HEK293 (cell line): ENCODE results near the gene ZNF248.

Source experiments
- CTCF ChIA-PET: fragments of 350-600 bp; formaldehyde crosslinking; extraction: SDS; loops from one replicate; lab custom pipeline; 2021; ENCODE audit warnings: antibody characterized with exemption; lab: Yijun Ruan, JAX
- POLR2A ChIA-PET: fragments of 300-600 bp; formaldehyde crosslinking; extraction: SDS; loops from one replicate; lab custom pipeline; 2020; ENCODE audit warnings: antibody characterized with exemption, inconsistent platforms; lab: Yijun Ruan, JAX
- H3K27ac ChIP-seq: fragments of 200-500 bp; sonication (Bioruptor generic); 2 replicates; pipeline ENCODE4 v1.5.1; 2014; ENCODE audit warnings: low read depth, low read length, control low read depth, inconsistent platforms; ENCODE audit errors: extremely low read depth
- H3K36me3 ChIP-seq, 2 experiments: fragments of 200-500 bp in 1 of 2; sonication (Bioruptor generic) in 1 of 2; 1 replicate in 1 of 2; 2 replicates in 1 of 2; pipeline ENCODE4 v1.5.1; 2014 to 2017; ENCODE audit warnings: inconsistent platforms in 2 of 2, low read length in 2 of 2; ENCODE audit not compliant: control insufficient read depth in 2 of 2, insufficient read depth in 1 of 2
- H3K4me1 ChIP-seq: fragments of 200-500 bp; sonication (Bioruptor generic); 2 replicates; pipeline ENCODE4 v1.5.1; 2014; ENCODE audit warnings: mild to moderate bottlenecking, low read length, inconsistent platforms; ENCODE audit not compliant: control insufficient read depth, insufficient read depth
- H3K4me3 ChIP-seq: 2 replicates; pipeline ENCODE4 v1.5.1; 2011; ENCODE audit warnings: low read depth, mild to moderate bottlenecking, control low read depth, low read length, moderate library complexity
- H3K9me3 ChIP-seq: fragments of 200-500 bp; sonication (Bioruptor generic); 2 replicates; pipeline ENCODE4 v1.5.1; 2014; ENCODE audit warnings: low read depth, low read length, inconsistent platforms; ENCODE audit not compliant: control insufficient read depth, insufficient read depth
- PRDM10 ChIP-seq: fragments of 450-650 bp; formaldehyde crosslinking; IDR thresholded peaks from 2 replicates; pipeline ENCODE4 v1.5.1; 2016; ENCODE audit warnings: missing biosample characterization, missing genetic modification characterization
- RBAK ChIP-seq: fragments of 450-650 bp; formaldehyde crosslinking; IDR thresholded peaks from 2 replicates; pipeline ENCODE4 v1.5.1; 2016; ENCODE audit warnings: missing biosample characterization, missing genetic modification characterization
- SETDB1 ChIP-seq: IDR thresholded peaks from one replicate; pipeline ENCODE4 v1.6.1; 2017; ENCODE audit warnings: mild to moderate bottlenecking, low read length, moderate library complexity, mixed read lengths; ENCODE audit not compliant: insufficient read length
- ZNF148 ChIP-seq: fragments of 450-650 bp; formaldehyde crosslinking; IDR thresholded peaks from 2 replicates; pipeline ENCODE4 v1.5.0; 2017; ENCODE audit warnings: missing biosample characterization, missing genetic modification characterization, borderline replicate concordance
- ZNF2 ChIP-seq: fragments of 450-650 bp; formaldehyde crosslinking; IDR thresholded peaks from 2 replicates; pipeline ENCODE4 v1.5.1; 2016; ENCODE audit warnings: missing biosample characterization, missing genetic modification characterization
- ZNF23 ChIP-seq: fragments of 450-650 bp; formaldehyde crosslinking; IDR thresholded peaks from 2 replicates; pipeline ENCODE4 v1.5.1; 2016; ENCODE audit warnings: missing biosample characterization, missing genetic modification characterization, borderline replicate concordance
- ZNF341 ChIP-seq: fragments of 450-650 bp; formaldehyde crosslinking; IDR thresholded peaks from 2 replicates; pipeline ENCODE4; 2016; ENCODE audit warnings: low read depth, missing biosample characterization, missing genetic modification characterization
- ZNF366 ChIP-seq: fragments of 450-650 bp; formaldehyde crosslinking; conservative IDR thresholded peaks from 2 replicates; pipeline ENCODE4 v1.5.1; 2016; ENCODE audit warnings: missing biosample characterization, missing genetic modification characterization
- ZNF449 ChIP-seq: fragments of 450-650 bp; formaldehyde crosslinking; IDR thresholded peaks from 2 replicates; pipeline ENCODE4 v1.5.1; 2017; ENCODE audit warnings: missing biosample characterization, mild to moderate bottlenecking, missing genetic modification characterization, moderate library complexity
- ZNF514 ChIP-seq: fragments of 450-650 bp; formaldehyde crosslinking; IDR thresholded peaks from 2 replicates; pipeline ENCODE4 v1.5.1; 2016; ENCODE audit warnings: missing biosample characterization, missing genetic modification characterization
- ZNF529 ChIP-seq: fragments of 450-650 bp; formaldehyde crosslinking; IDR thresholded peaks from 2 replicates; pipeline ENCODE4 v1.5.1; 2017; ENCODE audit warnings: missing genetic modification characterization, missing biosample characterization; ENCODE audit not compliant: insufficient replicate concordance
- ZNF548 ChIP-seq: fragments of 450-650 bp; formaldehyde crosslinking; IDR thresholded peaks from 2 replicates; pipeline ENCODE4 v1.5.1; 2016; ENCODE audit warnings: missing biosample characterization, missing genetic modification characterization
- ZNF610 ChIP-seq: fragments of 450-650 bp; formaldehyde crosslinking; IDR thresholded peaks from 2 replicates; pipeline ENCODE4 v1.5.1; 2016; ENCODE audit warnings: missing biosample characterization, missing genetic modification characterization, borderline replicate concordance
- ZNF621 ChIP-seq: fragments of 450-650 bp; formaldehyde crosslinking; IDR thresholded peaks from 2 replicates; pipeline ENCODE4 v1.5.1; 2017; ENCODE audit warnings: missing biosample characterization, missing genetic modification characterization
- ZNF626 ChIP-seq: fragments of 450-650 bp; sonication (Bioruptor Pico); formaldehyde crosslinking; IDR thresholded peaks from 2 replicates; pipeline ENCODE4 v1.5.1; 2018; ENCODE audit warnings: missing biosample characterization, missing genetic modification characterization, inconsistent platforms
- ZNF777 ChIP-seq: fragments of 450-650 bp; formaldehyde crosslinking; IDR thresholded peaks from 2 replicates; pipeline ENCODE4 v1.5.1; 2017; ENCODE audit warnings: missing biosample characterization, missing genetic modification characterization, borderline replicate concordance

Gene ZNF248

GRCh38 chr10:37871568-37872251 lies 14.3 kb upstream of the ZNF248 start:
- TF ChIP-seq ZNF341 (tag by site-specific recombination) (0 out of 2 replicates have a peak, but pooled peaks have one; percentile 13), ZNF626 (no peak)
- ChIA-PET POLR2A (no interaction called here), CTCF (no interaction called here)
- H3K27ac ChIP-seq = no peak overlapping the region
- H3K36me3 ChIP-seq = no peaks in the 10 kb centered on the region
- H3K4me1 ChIP-seq = no peaks in the 10 kb centered on the region
- H3K9me3 ChIP-seq = no peaks in the 10 kb centered on the region
- no peak overlapping the region for H3K4me3 ChIP-seq

GRCh38 chr10:37871143-37871542 lies 13.7 kb upstream of the ZNF248 start:
- H3K4me1 ChIP-seq = no peaks in the 10 kb centered on the region

More at GRCh38 chr10:37871143-37871542, 13.7 kb upstream of the ZNF248 start:
- H3K9me3 ChIP-seq = no peaks in the 10 kb centered on the region
- no peaks in the 10 kb centered on the region for H3K36me3 ChIP-seq
- H3K4me3 ChIP-seq = no peak overlapping the region
- POLR2A ChIA-PET = no interaction called here
- CTCF ChIA-PET = no interaction called here
- H3K27ac ChIP-seq = no peak overlapping the region
- TF ChIP-seq ZNF366 (tag by site-specific recombination) = no peak
- no peak for TF ChIP-seq ZNF777 (tag by site-specific recombination)
- no peak for TF ChIP-seq ZNF514 (tag by site-specific recombination)
- TF ChIP-seq RBAK (tag by site-specific recombination) = no peak
- no peak for TF ChIP-seq PRDM10
- TF ChIP-seq ZNF2 (tag by site-specific recombination) = no peak
- TF ChIP-seq ZNF449 = no peak
- no peak for TF ChIP-seq ZNF23 (tag by site-specific recombination)
- TF ChIP-seq ZNF529 (tag by site-specific recombination) = no peak
- TF ChIP-seq ZNF148 = no peak
- TF ChIP-seq ZNF610 = no peak
- no peak for TF ChIP-seq ZNF548 (tag by site-specific recombination)
- TF ChIP-seq SETDB1 = no peak
- TF ChIP-seq ZNF621 = no peak
